Measurements from ENCODE around the gene TMEM94.

Gene TMEM94

GRCh38 chr17:75498726-75499213, 42.3 kb downstream of the TMEM94 start:
- DNase-seq, result no peak

GRCh38 chr17:75499313-75500022, 43.0 kb downstream of the TMEM94 start:
- no peak for DNase-seq

GRCh38 chr17:75500419-75501216, 44.2 kb downstream of the TMEM94 start:
- DNase-seq, result no peak

GRCh38 chr17:75501378-75502071, 45.1 kb downstream of the TMEM94 start:
- DNase-seq, result no peak

GRCh38 chr17:75502072-75502720, 45.8 kb downstream of the TMEM94 start:
- DNase-seq, result no peak

GRCh38 chr17:75502721-75503329, 46.4 kb downstream of the TMEM94 start:
- DNase-seq, result no peak

GRCh38 chr17:75503337-75503950, 47.0 kb downstream of the TMEM94 start:
- no peak for DNase-seq

GRCh38 chr17:75503976-75504346, 47.5 kb downstream of the TMEM94 start:
- no peak for DNase-seq

GRCh38 chr17:75504347-75505151, 48.1 kb downstream of the TMEM94 start:
- peak; percentile 53 for DNase-seq

GRCh38 chr17:75505152-75505409, 48.6 kb downstream of the TMEM94 start:
- no peak for DNase-seq

- DNase-seq, result no peak
Observed at GRCh38 chr17:75505640-75506039, 49.2 kb downstream of the TMEM94 start.

- DNase-seq, result no peak
Observed at GRCh38 chr17:75506134-75506533, 49.7 kb downstream of the TMEM94 start.

- no peak for DNase-seq
Observed at GRCh38 chr17:75506888-75507287, 50.5 kb downstream of the TMEM94 start.

GRCh38 chr17:75507733-75508719, 51.6 kb downstream of the TMEM94 start:
- no peak for DNase-seq

GRCh38 chr17:75508931-75509361, 52.5 kb downstream of the TMEM94 start:
- no peak for DNase-seq

- DNase-seq, result no peak
Observed at GRCh38 chr17:75509528-75510258, 53.3 kb downstream of the TMEM94 start.

- no peak for DNase-seq
Observed at GRCh38 chr17:75511270-75511609, 54.8 kb downstream of the TMEM94 start.

- no peak for DNase-seq
Observed at GRCh38 chr17:75511610-75512575, 55.5 kb downstream of the TMEM94 start.
